C4-2B (cell line): ENCODE measurements around the gene ZSWIM1.

Experiments used
- CTCF ChIP-seq: fragments of 450-650 bp; conservative IDR thresholded peaks from 2 replicates; pipeline ENCODE4 v1.5.1; 2017; ENCODE audit warnings: mild to moderate bottlenecking
- ZFX ChIP-seq: fragments of 450-650 bp; IDR thresholded peaks from 2 replicates; pipeline ENCODE4 v1.6.1; 2017

GRCh38 chr20:45850926-45851325 is 30.1 kb upstream of the ZSWIM1 start:
- TF ChIP-seq CTCF = no peak
- no peak for TF ChIP-seq ZFX
